ENCODE data around the gene LGALS3BP. TPM values are rescaled to one million over a fixed set of nuclear protein-coding genes. Genes with fewer than 3 reads are reported as not detected.

The LGALS3BP gene
- total and polyA plus RNA-seq, 2 of the 8 experiments (the other 6 are each of a cell fraction or from before 2014, with no cell fraction given) = 56.1 to 61.6 TPM

DNA sequence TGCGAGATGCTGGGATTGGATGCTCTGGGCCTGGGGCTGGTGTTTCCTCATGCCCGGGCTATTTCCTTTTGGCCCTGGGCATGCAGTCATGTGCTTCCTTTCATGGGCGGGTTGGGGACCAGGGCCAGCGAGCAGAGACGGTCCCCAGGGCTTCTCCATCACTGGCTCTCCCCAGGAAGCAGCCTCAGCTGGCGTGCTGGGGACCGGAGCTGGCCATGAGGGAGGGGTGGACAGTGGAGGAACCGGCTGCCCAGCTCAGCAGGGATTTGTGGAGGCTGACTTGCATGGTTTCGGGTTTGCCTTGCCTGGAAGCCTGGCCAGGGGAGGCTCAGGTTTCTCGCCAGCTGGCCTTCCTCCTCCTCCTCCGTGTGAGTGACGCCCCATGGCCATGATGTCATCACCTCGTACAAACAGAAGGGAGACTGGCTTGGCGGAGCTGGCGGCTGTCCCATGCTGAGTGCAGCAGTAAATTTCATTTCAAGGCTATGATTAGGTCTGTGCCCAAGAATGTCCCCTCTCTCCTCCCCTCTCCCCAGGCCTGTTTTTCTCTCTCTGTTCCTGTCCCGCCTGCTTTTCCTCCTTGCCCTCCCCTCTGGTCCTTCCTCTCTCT is 45.7 kb downstream of the LGALS3BP start (continued):
- TF ChIP-seq, protein P1, sequence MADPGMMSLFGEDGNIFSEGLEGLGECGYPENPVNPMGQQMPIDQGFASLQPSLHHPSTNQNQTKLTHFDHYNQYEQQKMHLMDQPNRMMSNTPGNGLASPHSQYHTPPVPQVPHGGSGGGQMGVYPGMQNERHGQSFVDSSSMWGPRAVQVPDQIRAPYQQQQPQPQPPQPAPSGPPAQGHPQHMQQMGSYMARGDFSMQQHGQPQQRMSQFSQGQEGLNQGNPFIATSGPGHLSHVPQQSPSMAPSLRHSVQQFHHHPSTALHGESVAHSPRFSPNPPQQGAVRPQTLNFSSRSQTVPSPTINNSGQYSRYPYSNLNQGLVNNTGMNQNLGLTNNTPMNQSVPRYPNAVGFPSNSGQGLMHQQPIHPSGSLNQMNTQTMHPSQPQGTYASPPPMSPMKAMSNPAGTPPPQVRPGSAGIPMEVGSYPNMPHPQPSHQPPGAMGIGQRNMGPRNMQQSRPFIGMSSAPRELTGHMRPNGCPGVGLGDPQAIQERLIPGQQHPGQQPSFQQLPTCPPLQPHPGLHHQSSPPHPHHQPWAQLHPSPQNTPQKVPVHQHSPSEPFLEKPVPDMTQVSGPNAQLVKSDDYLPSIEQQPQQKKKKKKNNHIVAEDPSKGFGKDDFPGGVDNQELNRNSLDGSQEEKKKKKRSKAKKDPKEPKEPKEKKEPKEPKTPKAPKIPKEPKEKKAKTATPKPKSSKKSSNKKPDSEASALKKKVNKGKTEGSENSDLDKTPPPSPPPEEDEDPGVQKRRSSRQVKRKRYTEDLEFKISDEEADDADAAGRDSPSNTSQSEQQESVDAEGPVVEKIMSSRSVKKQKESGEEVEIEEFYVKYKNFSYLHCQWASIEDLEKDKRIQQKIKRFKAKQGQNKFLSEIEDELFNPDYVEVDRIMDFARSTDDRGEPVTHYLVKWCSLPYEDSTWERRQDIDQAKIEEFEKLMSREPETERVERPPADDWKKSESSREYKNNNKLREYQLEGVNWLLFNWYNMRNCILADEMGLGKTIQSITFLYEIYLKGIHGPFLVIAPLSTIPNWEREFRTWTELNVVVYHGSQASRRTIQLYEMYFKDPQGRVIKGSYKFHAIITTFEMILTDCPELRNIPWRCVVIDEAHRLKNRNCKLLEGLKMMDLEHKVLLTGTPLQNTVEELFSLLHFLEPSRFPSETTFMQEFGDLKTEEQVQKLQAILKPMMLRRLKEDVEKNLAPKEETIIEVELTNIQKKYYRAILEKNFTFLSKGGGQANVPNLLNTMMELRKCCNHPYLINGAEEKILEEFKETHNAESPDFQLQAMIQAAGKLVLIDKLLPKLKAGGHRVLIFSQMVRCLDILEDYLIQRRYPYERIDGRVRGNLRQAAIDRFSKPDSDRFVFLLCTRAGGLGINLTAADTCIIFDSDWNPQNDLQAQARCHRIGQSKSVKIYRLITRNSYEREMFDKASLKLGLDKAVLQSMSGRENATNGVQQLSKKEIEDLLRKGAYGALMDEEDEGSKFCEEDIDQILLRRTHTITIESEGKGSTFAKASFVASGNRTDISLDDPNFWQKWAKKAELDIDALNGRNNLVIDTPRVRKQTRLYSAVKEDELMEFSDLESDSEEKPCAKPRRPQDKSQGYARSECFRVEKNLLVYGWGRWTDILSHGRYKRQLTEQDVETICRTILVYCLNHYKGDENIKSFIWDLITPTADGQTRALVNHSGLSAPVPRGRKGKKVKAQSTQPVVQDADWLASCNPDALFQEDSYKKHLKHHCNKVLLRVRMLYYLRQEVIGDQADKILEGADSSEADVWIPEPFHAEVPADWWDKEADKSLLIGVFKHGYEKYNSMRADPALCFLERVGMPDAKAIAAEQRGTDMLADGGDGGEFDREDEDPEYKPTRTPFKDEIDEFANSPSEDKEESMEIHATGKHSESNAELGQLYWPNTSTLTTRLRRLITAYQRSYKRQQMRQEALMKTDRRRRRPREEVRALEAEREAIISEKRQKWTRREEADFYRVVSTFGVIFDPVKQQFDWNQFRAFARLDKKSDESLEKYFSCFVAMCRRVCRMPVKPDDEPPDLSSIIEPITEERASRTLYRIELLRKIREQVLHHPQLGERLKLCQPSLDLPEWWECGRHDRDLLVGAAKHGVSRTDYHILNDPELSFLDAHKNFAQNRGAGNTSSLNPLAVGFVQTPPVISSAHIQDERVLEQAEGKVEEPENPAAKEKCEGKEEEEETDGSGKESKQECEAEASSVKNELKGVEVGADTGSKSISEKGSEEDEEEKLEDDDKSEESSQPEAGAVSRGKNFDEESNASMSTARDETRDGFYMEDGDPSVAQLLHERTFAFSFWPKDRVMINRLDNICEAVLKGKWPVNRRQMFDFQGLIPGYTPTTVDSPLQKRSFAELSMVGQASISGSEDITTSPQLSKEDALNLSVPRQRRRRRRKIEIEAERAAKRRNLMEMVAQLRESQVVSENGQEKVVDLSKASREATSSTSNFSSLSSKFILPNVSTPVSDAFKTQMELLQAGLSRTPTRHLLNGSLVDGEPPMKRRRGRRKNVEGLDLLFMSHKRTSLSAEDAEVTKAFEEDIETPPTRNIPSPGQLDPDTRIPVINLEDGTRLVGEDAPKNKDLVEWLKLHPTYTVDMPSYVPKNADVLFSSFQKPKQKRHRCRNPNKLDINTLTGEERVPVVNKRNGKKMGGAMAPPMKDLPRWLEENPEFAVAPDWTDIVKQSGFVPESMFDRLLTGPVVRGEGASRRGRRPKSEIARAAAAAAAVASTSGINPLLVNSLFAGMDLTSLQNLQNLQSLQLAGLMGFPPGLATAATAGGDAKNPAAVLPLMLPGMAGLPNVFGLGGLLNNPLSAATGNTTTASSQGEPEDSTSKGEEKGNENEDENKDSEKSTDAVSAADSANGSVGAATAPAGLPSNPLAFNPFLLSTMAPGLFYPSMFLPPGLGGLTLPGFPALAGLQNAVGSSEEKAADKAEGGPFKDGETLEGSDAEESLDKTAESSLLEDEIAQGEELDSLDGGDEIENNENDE (IDR thresholded peaks at IDR 0.05; ENCODE audit: insufficient replicate concordance, low read length) = no peak
- TF ChIP-seq HDAC2 (IDR thresholded peaks at IDR 0.05; ENCODE audit: borderline replicate concordance in 1 of 2, low read depth in 2 of 2, low read length in 2 of 2) (no peak), CREB1 (IDR thresholded peaks at IDR 0.05) (peak; percentile 74), JUND (IDR thresholded peaks at IDR 0.05; ENCODE audit: low read length) (0 out of 2 replicates have a peak, but pooled peaks have one; percentile 69)
- TF ChIP-seq, protein P2, sequence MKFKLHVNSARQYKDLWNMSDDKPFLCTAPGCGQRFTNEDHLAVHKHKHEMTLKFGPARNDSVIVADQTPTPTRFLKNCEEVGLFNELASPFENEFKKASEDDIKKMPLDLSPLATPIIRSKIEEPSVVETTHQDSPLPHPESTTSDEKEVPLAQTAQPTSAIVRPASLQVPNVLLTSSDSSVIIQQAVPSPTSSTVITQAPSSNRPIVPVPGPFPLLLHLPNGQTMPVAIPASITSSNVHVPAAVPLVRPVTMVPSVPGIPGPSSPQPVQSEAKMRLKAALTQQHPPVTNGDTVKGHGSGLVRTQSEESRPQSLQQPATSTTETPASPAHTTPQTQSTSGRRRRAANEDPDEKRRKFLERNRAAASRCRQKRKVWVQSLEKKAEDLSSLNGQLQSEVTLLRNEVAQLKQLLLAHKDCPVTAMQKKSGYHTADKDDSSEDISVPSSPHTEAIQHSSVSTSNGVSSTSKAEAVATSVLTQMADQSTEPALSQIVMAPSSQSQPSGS (IDR thresholded peaks at IDR 0.05; ENCODE audit: low read length) = peak; percentile 73; the same call in 1 of the 2 replicates

Measured in H1 (cell line).